Uterus (tissue), 2 donors: Measurements from ENCODE around the gene NPAS2.

ENCODE experiments used
- CTCF ChIP-seq, 4 experiments: fragments of 200-600 bp in 2 of 4; fragments of 450-650 bp in 2 of 4; sonication (generic) in 2 of 4; IDR thresholded peaks; one replicate each; pipeline ENCODE4 v1.5.1; 2016 to 2019; ENCODE audit warnings: antibody characterized with exemption in 4 of 4, mild to moderate bottlenecking in 2 of 4, moderate library complexity in 1 of 4
- POLR2A ChIP-seq, 2 donors: fragments of 450-650 bp; IDR thresholded peaks; one replicate each; pipeline ENCODE4 v1.6.1; 2016; ENCODE audit warnings: antibody characterized with exemption in 2 of 2, mild to moderate bottlenecking in 1 of 2, moderate library complexity in 1 of 2

- no peak for TF ChIP-seq CTCF (IDR thresholded peaks at IDR 0.05)
- TF ChIP-seq POLR2A (IDR thresholded peaks at IDR 0.05): no peak
These were observed 118.4 kb downstream of the NPAS2 start for GRCh38 chr2:100938031-100939026.
